ENCODE results near the gene BLNK. TPM values are rescaled to one million over a fixed set of nuclear protein-coding genes. Genes with fewer than 3 reads are reported as not detected.

The BLNK gene
- total RNA-seq, 1 donor from 2014 or later, result 11.2 TPM

- intact Hi-C loops (cut with DNase I), result no loop called here
These were observed 10.2 kb downstream of the BLNK start for GRCh38 chr10:96261132-96261531.

DNA sequence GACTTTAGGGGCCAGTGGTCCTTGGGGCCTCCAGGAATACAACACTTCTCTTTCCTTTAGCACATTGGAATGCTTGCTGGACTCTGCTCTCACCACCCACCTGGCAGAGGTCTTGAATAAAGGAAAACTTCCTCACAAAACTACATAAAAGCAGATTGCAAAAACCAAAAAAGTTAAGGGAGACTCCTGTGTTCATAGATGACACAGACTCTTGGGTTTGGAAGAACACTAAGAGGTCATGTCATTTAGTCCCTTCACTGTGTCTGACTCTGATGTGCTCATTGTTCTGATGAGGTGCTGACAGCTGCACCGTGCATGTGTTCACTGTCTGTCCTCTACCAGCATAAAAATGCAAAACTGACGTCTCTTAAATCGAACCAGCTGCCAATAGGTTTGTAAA, 11.4 kb downstream of the BLNK start:
- DNase-seq (no peak), ATAC-seq (peak; percentile 42 to 55)
- no peak overlapping the region for H3K27ac ChIP-seq

More at GRCh38 chr10:96261132-96261531, 10.2 kb downstream of the BLNK start:
- H3K4me1 ChIP-seq, result peaks cover 28% of the 10 kb centered on the region
- H3K4me3 ChIP-seq, result no peak overlapping the region
- H3K36me3 ChIP-seq, result no peaks in the 10 kb centered on the region
- ATAC-seq, result no peak
- no peaks in the 10 kb centered on the region for H3K27me3 ChIP-seq (ENCODE audit: low read depth)
- DNase-seq, result no peak
- TF ChIP-seq, protein P1, sequence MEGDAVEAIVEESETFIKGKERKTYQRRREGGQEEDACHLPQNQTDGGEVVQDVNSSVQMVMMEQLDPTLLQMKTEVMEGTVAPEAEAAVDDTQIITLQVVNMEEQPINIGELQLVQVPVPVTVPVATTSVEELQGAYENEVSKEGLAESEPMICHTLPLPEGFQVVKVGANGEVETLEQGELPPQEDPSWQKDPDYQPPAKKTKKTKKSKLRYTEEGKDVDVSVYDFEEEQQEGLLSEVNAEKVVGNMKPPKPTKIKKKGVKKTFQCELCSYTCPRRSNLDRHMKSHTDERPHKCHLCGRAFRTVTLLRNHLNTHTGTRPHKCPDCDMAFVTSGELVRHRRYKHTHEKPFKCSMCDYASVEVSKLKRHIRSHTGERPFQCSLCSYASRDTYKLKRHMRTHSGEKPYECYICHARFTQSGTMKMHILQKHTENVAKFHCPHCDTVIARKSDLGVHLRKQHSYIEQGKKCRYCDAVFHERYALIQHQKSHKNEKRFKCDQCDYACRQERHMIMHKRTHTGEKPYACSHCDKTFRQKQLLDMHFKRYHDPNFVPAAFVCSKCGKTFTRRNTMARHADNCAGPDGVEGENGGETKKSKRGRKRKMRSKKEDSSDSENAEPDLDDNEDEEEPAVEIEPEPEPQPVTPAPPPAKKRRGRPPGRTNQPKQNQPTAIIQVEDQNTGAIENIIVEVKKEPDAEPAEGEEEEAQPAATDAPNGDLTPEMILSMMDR (IDR thresholded peaks at IDR 0.05), result no peak
- no peaks in the 10 kb centered on the region for H3K9me3 ChIP-seq
- no peak overlapping the region for H3K27ac ChIP-seq

DNA sequence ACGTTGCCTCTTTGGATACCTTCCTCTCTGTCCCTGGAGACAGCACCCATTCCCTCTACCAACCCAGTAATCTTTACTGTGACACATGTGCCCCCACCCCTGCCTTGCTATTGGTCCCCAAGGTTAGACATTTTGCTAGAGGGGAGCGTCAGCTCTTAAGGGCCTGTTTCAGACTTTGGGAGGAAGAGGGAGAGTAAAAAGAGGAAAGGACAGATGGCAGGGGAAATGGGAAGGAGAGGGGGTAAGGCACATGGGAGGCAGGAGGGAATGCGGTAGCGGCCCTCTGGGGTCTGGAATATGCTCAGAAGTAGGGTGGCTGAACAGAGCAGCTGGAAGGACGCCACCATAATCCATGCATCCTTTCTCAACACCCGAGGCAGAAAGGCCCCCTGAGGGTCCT, 12.2 kb downstream of the BLNK start:
- Histone ChIP-seq H3K4me3 (no peak overlapping the region), H3K9me3 (no peaks in the 10 kb centered on the region), H3K4me1 (peaks cover 28% of the 10 kb centered on the region), H3K27me3 (ENCODE audit: low read depth) (no peaks in the 10 kb centered on the region), H3K36me3 (no peaks in the 10 kb centered on the region), H3K27ac (no peak overlapping the region)
- no peak for DNase-seq
- ATAC-seq, result no peak
- intact Hi-C loops (cut with DNase I), result no loop called here
- TF ChIP-seq, protein P1 (IDR thresholded peaks at IDR 0.05), result no peak

More for the DNA sequence above, 11.4 kb downstream of the BLNK start:
- intact Hi-C loops (cut with DNase I), result no loop called here
- Histone ChIP-seq H3K4me3 (no peak overlapping the region), H3K36me3 (no peaks in the 10 kb centered on the region), H3K27me3 (ENCODE audit: low read depth) (no peaks in the 10 kb centered on the region), H3K9me3 (no peaks in the 10 kb centered on the region), H3K4me1 (peaks cover 28% of the 10 kb centered on the region)
- TF ChIP-seq, protein P1 (IDR thresholded peaks at IDR 0.05), result no peak

DNA sequence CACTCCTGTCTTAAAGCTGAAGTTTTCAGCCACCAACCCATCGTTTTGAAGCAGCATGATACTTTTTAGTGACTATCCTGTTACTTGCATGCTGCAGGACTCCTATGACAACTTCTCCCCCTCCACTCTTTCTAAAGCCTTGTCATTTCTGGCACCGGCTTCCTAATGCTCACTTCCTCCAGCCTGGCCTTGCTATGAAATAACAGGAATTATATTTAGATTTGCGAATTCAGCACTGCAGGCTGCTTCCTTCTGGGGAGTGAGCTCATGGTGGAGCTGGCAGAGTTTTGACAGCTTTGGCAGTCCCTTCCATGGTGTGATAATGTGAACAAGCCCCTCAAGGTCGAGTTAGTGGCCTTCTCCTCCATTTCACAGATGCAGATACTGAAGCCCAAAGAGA, 13.4 kb downstream of the BLNK start:
- Histone ChIP-seq H3K4me1 (peaks cover 28% of the 10 kb centered on the region), H3K9me3 (no peaks in the 10 kb centered on the region), H3K27ac (peak overlapping the region; percentile 4), H3K36me3 (no peaks in the 10 kb centered on the region), H3K4me3 (no peak overlapping the region), H3K27me3 (ENCODE audit: low read depth) (no peaks in the 10 kb centered on the region)
- ATAC-seq, result peak; percentile 61 to 67
- TF ChIP-seq, protein P1 (IDR thresholded peaks at IDR 0.05), result no peak
- DNase-seq, result no peak
- intact Hi-C loops (cut with DNase I), result no loop called here

GRCh38 chr10:96255549-96256333, 15.6 kb downstream of the BLNK start:
- Histone ChIP-seq H3K27ac (no peak overlapping the region), H3K36me3 (no peaks in the 10 kb centered on the region), H3K27me3 (ENCODE audit: low read depth) (no peaks in the 10 kb centered on the region), H3K9me3 (no peaks in the 10 kb centered on the region), H3K4me3 (no peak overlapping the region), H3K4me1 (peaks cover 28% of the 10 kb centered on the region)
- TF ChIP-seq, protein P1 (IDR thresholded peaks at IDR 0.05), result no peak
- DNase-seq (no peak), ATAC-seq (no peak)
- intact Hi-C loops (cut with DNase I), result no loop called here

Measured in lower lobe of right lung (tissue), 2 donors.